ENCODE data around the gene FOXO6.

Gene FOXO6

GRCh38 chr1:41344708-41345159 lies 16.5 kb upstream of the FOXO6 start:
- Histone ChIP-seq H3K27ac (ENCODE audit: low read length) (no peak overlapping the region), H3K36me3 (ENCODE audit: control insufficient read depth in 1 of 2, insufficient read depth in 2 of 2, low read length in 2 of 2) (no peaks in the 10 kb centered on the region), H3K4me3 (ENCODE audit: low read depth in 1 of 2, low read length in 2 of 2) (no peak overlapping the region), H3K9me3 (ENCODE audit: control insufficient read depth in 1 of 2, low read length in 2 of 2) (no peaks in the 10 kb centered on the region), H3K27me3 (ENCODE audit: low read depth, low read length) (no peaks in the 10 kb centered on the region), H3K4me1 (ENCODE audit: control insufficient read depth in 1 of 2, insufficient read depth in 2 of 2, low read length in 2 of 2) (peaks cover 0 to 5% of the 10 kb centered on the region in 2 donors)

DNA sequence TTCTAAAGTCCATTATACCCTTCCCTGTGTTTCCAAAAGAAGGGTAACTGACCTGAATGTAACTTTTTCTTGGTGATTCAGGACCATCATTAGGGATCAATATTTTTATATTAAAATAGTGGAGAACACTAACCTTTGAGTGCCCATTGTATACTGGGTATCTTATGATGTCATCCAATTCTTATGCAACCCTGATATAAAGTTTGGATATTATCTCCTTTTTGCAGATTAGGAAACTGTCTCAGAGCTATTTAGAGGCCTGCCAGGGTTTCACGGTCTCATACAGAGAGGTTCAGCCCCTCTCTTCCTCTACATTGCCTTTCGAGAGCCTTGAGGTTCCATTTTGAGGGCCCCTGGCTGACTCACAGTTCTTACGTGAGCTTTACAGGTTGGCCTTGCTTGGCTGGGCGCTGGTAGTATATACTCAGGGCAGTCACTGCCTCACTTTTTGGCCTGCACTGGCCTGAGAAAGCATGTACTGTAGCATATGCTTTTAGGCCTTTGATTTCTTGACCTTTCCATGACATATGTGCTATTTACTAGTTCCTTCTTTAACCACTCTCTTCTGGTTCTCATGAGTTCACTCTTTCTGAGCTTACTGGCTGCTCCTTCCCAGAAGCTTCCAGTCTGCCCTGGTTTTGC lies 15.7 kb upstream of the FOXO6 start:
- Histone ChIP-seq H3K27ac (ENCODE audit: low read length) (no peak overlapping the region), H3K4me1 (ENCODE audit: control insufficient read depth in 1 of 2, insufficient read depth in 2 of 2, low read length in 2 of 2) (peaks cover 0 to 1% of the 10 kb centered on the region in 2 donors), H3K9me3 (ENCODE audit: control insufficient read depth in 1 of 2, low read length in 2 of 2) (no peaks in the 10 kb centered on the region), H3K36me3 (ENCODE audit: control insufficient read depth in 1 of 2, insufficient read depth in 2 of 2, low read length in 2 of 2) (no peaks in the 10 kb centered on the region), H3K4me3 (ENCODE audit: low read depth in 1 of 2, low read length in 2 of 2) (no peak overlapping the region), H3K27me3 (ENCODE audit: low read depth, low read length) (no peaks in the 10 kb centered on the region)

DNA sequence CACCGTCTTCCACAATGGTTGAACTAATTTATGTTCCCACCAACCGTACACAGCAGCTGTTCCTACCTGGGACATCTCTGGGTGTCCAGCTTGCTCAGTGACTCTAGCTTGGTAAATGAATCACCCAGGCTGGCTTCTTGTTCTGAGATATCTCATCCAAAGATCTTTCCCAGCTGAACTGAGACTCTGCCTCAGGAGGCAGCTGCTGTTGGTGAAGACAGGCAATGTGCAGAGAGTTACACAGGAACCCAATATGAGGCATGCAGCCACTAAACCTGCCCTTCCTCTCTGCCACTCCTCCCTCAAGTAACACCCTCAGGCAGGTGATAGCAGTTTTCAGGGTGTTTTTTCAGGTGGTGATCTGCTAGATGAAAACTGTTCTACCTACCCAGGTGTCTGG lies 14.0 kb upstream of the FOXO6 start:
- H3K4me3 ChIP-seq (ENCODE audit: low read depth in 1 of 2, low read length in 2 of 2) = no peak overlapping the region
- H3K27ac ChIP-seq (ENCODE audit: low read length) = no peak overlapping the region
- H3K4me1 ChIP-seq (ENCODE audit: control insufficient read depth in 1 of 2, insufficient read depth in 2 of 2, low read length in 2 of 2) = no peaks in the 10 kb centered on the region
- no peaks in the 10 kb centered on the region for H3K36me3 ChIP-seq (ENCODE audit: control insufficient read depth in 1 of 2, insufficient read depth in 2 of 2, low read length in 2 of 2)
- H3K27me3 ChIP-seq (ENCODE audit: low read depth, low read length) = no peaks in the 10 kb centered on the region
- no peaks in the 10 kb centered on the region for H3K9me3 ChIP-seq (ENCODE audit: control insufficient read depth in 1 of 2, low read length in 2 of 2)

- Histone ChIP-seq H3K9me3 (ENCODE audit: control insufficient read depth in 1 of 2, low read length in 2 of 2) (no peaks in the 10 kb centered on the region), H3K27me3 (ENCODE audit: low read depth, low read length) (no peaks in the 10 kb centered on the region), H3K36me3 (ENCODE audit: control insufficient read depth in 1 of 2, insufficient read depth in 2 of 2, low read length in 2 of 2) (no peaks in the 10 kb centered on the region), H3K27ac (ENCODE audit: low read length) (no peak overlapping the region), H3K4me3 (ENCODE audit: low read depth in 1 of 2, low read length in 2 of 2) (no peak overlapping the region), H3K4me1 (ENCODE audit: control insufficient read depth in 1 of 2, insufficient read depth in 2 of 2, low read length in 2 of 2) (no peaks in the 10 kb centered on the region)
These were observed 12.8 kb upstream of the FOXO6 start for GRCh38 chr1:41348394-41348793.

DNA sequence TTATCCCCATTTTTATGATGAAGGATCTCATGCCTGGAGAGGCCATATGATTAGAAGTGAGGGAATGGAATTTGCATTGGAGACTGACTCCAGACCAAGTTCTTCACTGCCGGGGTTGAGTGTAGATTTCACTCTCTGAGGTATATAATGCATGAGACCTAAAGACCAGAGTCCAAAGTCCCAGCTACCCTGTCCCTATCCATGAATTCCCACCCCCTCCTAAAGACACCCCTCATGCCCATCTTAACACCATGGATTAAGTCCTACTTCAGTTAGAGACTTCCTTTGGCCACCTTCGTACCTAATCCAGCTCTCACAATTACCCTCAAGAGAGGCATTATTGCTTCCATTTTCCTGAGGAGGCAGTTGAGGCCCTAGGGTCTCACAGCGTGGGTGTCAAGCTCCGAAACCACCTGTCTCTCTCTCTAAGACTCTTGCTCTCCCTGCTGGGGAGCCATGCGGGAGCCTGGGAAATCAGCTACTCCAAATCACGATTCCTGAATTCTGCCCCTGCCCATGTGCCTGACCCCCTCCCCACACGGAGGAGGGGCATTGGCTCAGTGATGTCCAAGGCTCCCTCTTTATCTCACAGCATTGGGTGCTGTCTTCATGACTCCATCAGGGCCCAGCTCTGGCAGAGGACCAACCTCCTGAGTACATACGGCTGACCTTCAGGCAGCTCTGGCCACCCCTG lies 11.7 kb upstream of the FOXO6 start:
- no peaks in the 10 kb centered on the region for H3K4me1 ChIP-seq (ENCODE audit: control insufficient read depth in 1 of 2, insufficient read depth in 2 of 2, low read length in 2 of 2)
- H3K9me3 ChIP-seq (ENCODE audit: control insufficient read depth in 1 of 2, low read length in 2 of 2) = no peaks in the 10 kb centered on the region
- H3K27ac ChIP-seq (ENCODE audit: low read length) = no peak overlapping the region

GRCh38 chr1:41350055-41350378 lies 11.2 kb upstream of the FOXO6 start:
- Histone ChIP-seq H3K4me1 (ENCODE audit: control insufficient read depth in 1 of 2, insufficient read depth in 2 of 2, low read length in 2 of 2) (no peaks in the 10 kb centered on the region), H3K27ac (ENCODE audit: low read length) (no peak overlapping the region), H3K4me3 (ENCODE audit: low read depth in 1 of 2, low read length in 2 of 2) (no peak overlapping the region), H3K9me3 (ENCODE audit: control insufficient read depth in 1 of 2, low read length in 2 of 2) (no peaks in the 10 kb centered on the region), H3K36me3 (ENCODE audit: control insufficient read depth in 1 of 2, insufficient read depth in 2 of 2, low read length in 2 of 2) (no peaks in the 10 kb centered on the region), H3K27me3 (ENCODE audit: low read depth, low read length) (no peaks in the 10 kb centered on the region)

More for the DNA sequence above, 11.7 kb upstream of the FOXO6 start:
- Histone ChIP-seq H3K27me3 (ENCODE audit: low read depth, low read length) (no peaks in the 10 kb centered on the region), H3K36me3 (ENCODE audit: control insufficient read depth in 1 of 2, insufficient read depth in 2 of 2, low read length in 2 of 2) (no peaks in the 10 kb centered on the region), H3K4me3 (ENCODE audit: low read depth in 1 of 2, low read length in 2 of 2) (no peak overlapping the region)

- Histone ChIP-seq H3K4me3 (ENCODE audit: low read depth in 1 of 2, low read length in 2 of 2) (no peak overlapping the region), H3K36me3 (ENCODE audit: control insufficient read depth in 1 of 2, insufficient read depth in 2 of 2, low read length in 2 of 2) (no peaks in the 10 kb centered on the region), H3K27ac (ENCODE audit: low read length) (no peak overlapping the region), H3K9me3 (ENCODE audit: control insufficient read depth in 1 of 2, low read length in 2 of 2) (no peaks in the 10 kb centered on the region), H3K27me3 (ENCODE audit: low read depth, low read length) (no peaks in the 10 kb centered on the region), H3K4me1 (ENCODE audit: control insufficient read depth in 1 of 2, insufficient read depth in 2 of 2, low read length in 2 of 2) (no peaks in the 10 kb centered on the region)
These were observed 9.7 kb upstream of the FOXO6 start for GRCh38 chr1:41351262-41352151.

DNA sequence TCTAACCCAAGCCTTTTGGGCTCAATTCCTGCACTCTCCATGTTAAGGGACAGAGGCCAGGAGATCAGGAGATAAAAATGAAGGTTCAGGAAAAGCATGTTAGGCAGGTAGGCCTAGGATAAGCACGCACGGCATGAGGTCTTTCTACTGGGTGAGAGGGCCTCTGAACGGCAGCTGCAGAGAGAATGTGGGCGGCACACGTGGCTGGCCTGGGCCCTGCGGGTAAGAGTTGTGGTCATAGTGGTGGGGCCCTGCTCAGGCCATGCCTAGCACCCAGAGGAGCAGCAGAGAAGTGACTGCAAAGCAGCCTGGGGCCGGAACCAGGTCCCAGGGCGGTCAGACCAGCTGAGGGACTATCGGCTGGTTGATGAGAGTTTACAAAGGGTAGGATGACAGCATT lies 7.5 kb upstream of the FOXO6 start:
- Histone ChIP-seq H3K4me1 (ENCODE audit: control insufficient read depth in 1 of 2, insufficient read depth in 2 of 2, low read length in 2 of 2) (peaks cover 0 to 10% of the 10 kb centered on the region in 2 donors), H3K4me3 (ENCODE audit: low read depth in 1 of 2, low read length in 2 of 2) (no peak overlapping the region), H3K27me3 (ENCODE audit: low read depth, low read length) (no peaks in the 10 kb centered on the region), H3K36me3 (ENCODE audit: control insufficient read depth in 1 of 2, insufficient read depth in 2 of 2, low read length in 2 of 2) (no peaks in the 10 kb centered on the region), H3K9me3 (ENCODE audit: control insufficient read depth in 1 of 2, low read length in 2 of 2) (no peaks in the 10 kb centered on the region), H3K27ac (ENCODE audit: low read length) (no peak overlapping the region)

DNA sequence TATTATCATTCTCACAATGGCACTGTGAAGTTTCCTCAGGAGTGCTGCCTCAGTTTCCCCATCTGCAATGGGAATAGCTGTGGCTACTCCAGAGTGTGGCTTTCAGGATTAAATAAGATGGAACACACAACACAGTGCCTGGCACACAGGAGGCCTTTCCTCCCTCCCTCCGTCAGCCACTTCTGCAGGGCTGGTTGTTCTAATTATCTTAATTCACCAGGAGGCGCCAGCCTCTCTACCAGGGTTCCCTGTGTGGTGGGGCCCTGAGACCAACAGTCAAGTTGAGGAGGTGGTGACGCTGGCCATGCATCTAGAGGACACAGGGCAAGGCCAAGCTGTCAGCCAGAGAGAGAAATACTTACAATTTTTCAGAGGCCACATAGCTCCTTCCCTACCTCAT lies 6.3 kb upstream of the FOXO6 start:
- H3K27ac ChIP-seq (ENCODE audit: low read length) = no peak overlapping the region
- no peaks in the 10 kb centered on the region for H3K9me3 ChIP-seq (ENCODE audit: control insufficient read depth in 1 of 2, low read length in 2 of 2)
- no peaks in the 10 kb centered on the region for H3K36me3 ChIP-seq (ENCODE audit: control insufficient read depth in 1 of 2, insufficient read depth in 2 of 2, low read length in 2 of 2)
- H3K4me1 ChIP-seq (ENCODE audit: control insufficient read depth in 1 of 2, insufficient read depth in 2 of 2, low read length in 2 of 2) = peaks cover 0 to 11% of the 10 kb centered on the region in 2 donors
- no peak overlapping the region for H3K4me3 ChIP-seq (ENCODE audit: low read depth in 1 of 2, low read length in 2 of 2)
- H3K27me3 ChIP-seq (ENCODE audit: low read depth, low read length) = no peaks in the 10 kb centered on the region

DNA sequence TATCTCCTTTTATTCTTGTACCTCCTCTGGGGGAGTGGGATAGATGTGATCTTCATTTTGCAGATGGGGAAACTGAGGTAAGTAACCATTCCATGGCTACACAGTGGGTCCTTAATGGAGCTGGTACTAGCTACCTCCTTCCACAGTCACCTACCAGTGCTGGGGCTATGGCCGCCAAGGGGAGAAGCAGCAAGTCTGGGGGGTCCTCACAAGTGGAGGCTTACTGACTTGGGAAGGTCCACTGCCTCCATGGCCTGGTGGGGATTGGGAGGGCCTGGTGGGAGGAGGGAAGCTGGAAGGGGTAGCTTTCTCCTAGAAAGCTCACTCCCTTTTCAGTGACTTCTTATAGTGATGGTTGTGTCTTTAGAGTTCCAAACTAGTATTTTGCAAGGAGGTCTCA lies 5.9 kb upstream of the FOXO6 start:
- Histone ChIP-seq H3K9me3 (ENCODE audit: control insufficient read depth in 1 of 2, low read length in 2 of 2) (no peaks in the 10 kb centered on the region), H3K27ac (ENCODE audit: low read length) (no peak overlapping the region), H3K36me3 (ENCODE audit: control insufficient read depth in 1 of 2, insufficient read depth in 2 of 2, low read length in 2 of 2) (no peaks in the 10 kb centered on the region), H3K27me3 (ENCODE audit: low read depth, low read length) (no peaks in the 10 kb centered on the region), H3K4me1 (ENCODE audit: control insufficient read depth in 1 of 2, insufficient read depth in 2 of 2, low read length in 2 of 2) (peaks cover 0 to 14% of the 10 kb centered on the region in 2 donors), H3K4me3 (ENCODE audit: low read depth in 1 of 2, low read length in 2 of 2) (no peak overlapping the region)

DNA sequence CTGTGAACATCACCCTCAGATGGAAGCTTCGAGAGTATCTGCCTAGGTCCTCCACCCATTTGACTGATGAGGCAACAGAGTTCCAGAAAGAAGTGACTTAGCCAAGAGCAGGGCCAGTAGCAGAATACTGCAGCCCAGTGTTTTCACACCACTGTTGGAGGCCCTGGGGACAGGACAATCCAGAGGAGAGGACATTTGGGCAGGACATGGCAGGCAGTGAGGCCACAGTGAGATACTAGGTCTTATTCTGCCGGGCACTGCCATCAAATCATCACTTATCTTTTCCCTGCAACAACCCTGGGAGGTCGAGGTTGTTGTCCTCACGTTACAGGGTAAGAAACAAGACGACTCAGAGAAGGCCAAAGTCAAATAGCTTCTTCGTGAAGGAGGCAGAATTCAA lies 5.5 kb upstream of the FOXO6 start:
- peaks cover 0 to 18% of the 10 kb centered on the region in 2 donors for H3K4me1 ChIP-seq (ENCODE audit: control insufficient read depth in 1 of 2, insufficient read depth in 2 of 2, low read length in 2 of 2)
- H3K4me3 ChIP-seq (ENCODE audit: low read depth in 1 of 2, low read length in 2 of 2) = no peak overlapping the region
- H3K27ac ChIP-seq (ENCODE audit: low read length) = no peak overlapping the region
- H3K27me3 ChIP-seq (ENCODE audit: low read depth, low read length) = no peaks in the 10 kb centered on the region
- H3K36me3 ChIP-seq (ENCODE audit: control insufficient read depth in 1 of 2, insufficient read depth in 2 of 2, low read length in 2 of 2) = no peaks in the 10 kb centered on the region
- no peaks in the 10 kb centered on the region for H3K9me3 ChIP-seq (ENCODE audit: control insufficient read depth in 1 of 2, low read length in 2 of 2)
